Occipital lobe (tissue), 2 donors: ENCODE data around the gene METAP1D. TPM values are rescaled to one million over a fixed set of nuclear protein-coding genes. Genes with fewer than 3 reads are reported as not detected.

Experiments used
- DNase-seq: peaks from one replicate; lab custom pipeline; 2025; lab: John Stamatoyannopoulos, UW
- total RNA-seq: library from RNA; depleted of rRNA; stranded (reverse); fragments of >200 nt; gene quantifications from one replicate; pipeline ENCODE4 v1.2.3, GENCODE V29; 2014

METAP1D gene
- total RNA-seq, 1 donor from 2014 or later, result 9.5 TPM

- no peak for DNase-seq
Observed at GRCh38 chr2:172090044-172090961, 90.5 kb downstream of the METAP1D start.

- DNase-seq, result no peak
Observed at GRCh38 chr2:172091000-172091641, 91.4 kb downstream of the METAP1D start.

GRCh38 chr2:172091761-172092566, 92.2 kb downstream of the METAP1D start:
- no peak for DNase-seq

- DNase-seq, result no peak
Observed at GRCh38 chr2:172092716-172093415, 93.1 kb downstream of the METAP1D start.

- DNase-seq, result no peak
Observed at GRCh38 chr2:172093416-172094293, 93.9 kb downstream of the METAP1D start.

GRCh38 chr2:172094294-172095145, 94.8 kb downstream of the METAP1D start:
- no peak for DNase-seq

- DNase-seq, result no peak
Observed at GRCh38 chr2:172095146-172095904, 95.6 kb downstream of the METAP1D start.

- no peak for DNase-seq
Observed at GRCh38 chr2:172095905-172096625, 96.3 kb downstream of the METAP1D start.

GRCh38 chr2:172096626-172097547, 97.1 kb downstream of the METAP1D start:
- no peak for DNase-seq

GRCh38 chr2:172097557-172098131, 97.9 kb downstream of the METAP1D start:
- no peak for DNase-seq

GRCh38 chr2:172098287-172098649, 98.5 kb downstream of the METAP1D start:
- DNase-seq, result no peak

GRCh38 chr2:172098650-172099471, 99.1 kb downstream of the METAP1D start:
- no peak for DNase-seq

GRCh38 chr2:172099472-172100079, 99.8 kb downstream of the METAP1D start:
- DNase-seq, result no peak

GRCh38 chr2:172100080-172100934, 100.6 kb downstream of the METAP1D start:
- DNase-seq, result no peak
